ENCODE data around the gene KCNAB1. TPM values are rescaled to one million over a fixed set of nuclear protein-coding genes. Genes with fewer than 3 reads are reported as not detected.

The KCNAB1 gene
- total and polyA plus RNA-seq, 4 donors: 0.76 to 2.8 (median 1.0) TPM

DNA sequence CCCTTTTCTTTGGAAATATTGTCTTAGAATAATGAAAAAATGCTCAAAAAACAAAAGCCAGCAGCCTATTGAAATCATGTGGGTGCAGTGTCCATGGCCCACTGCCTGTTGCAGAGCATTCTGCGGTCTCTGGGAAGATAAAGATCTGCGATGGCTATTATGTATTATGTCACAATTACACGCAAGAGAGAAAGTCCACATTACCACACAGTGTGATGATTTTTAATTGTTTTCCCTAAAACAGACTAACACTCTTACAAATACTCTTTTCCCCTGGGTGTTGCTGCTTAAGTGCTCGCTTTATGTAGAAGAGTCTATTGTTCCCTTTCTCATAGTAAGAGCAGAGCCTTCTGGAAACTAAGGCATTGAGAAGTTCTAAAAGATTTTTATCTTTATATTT lies 402.3 kb downstream of the KCNAB1 start:
- H3K27ac ChIP-seq (ENCODE audit: low read depth in 1 of 2, low read length in 2 of 2): no peak overlapping the region

DNA sequence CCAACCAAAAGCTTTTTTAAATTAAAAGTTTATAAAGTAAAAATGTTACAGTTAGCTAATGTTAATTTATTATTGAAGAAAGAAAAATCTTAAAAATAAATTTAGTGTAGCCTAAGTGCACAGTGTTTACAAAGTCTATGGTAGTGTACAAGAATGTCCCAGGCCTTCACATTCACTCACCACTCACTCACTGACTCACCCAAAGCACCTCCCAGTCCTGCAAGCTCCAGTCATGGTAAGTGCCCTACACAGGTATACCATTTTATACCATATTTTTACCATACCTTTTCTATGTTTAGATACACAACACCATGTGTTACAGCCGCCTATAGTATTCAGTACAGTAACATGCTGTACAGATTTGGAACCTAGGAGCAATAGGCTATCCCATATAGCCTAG lies 405.4 kb downstream of the KCNAB1 start:
- Histone ChIP-seq H3K27me3 (ENCODE audit: control insufficient read depth in 4 of 4, insufficient read depth in 4 of 4, low read length in 3 of 4) (no peaks in the 10 kb centered on the region), H3K4me1 (ENCODE audit: control insufficient read depth in 4 of 4, insufficient read depth in 4 of 4, low read length in 3 of 4) (no peaks in the 10 kb centered on the region), H3K9me3 (ENCODE audit: control insufficient read depth in 4 of 4, low read length in 3 of 4) (no peaks in the 10 kb centered on the region), H3K27ac (ENCODE audit: low read depth in 1 of 2, low read length in 2 of 2) (no peak overlapping the region), H3K4me3 (ENCODE audit: low read depth in 1 of 3, low read length in 3 of 3) (no peak overlapping the region), H3K9ac (ENCODE audit: low read depth in 1 of 2, low read length in 2 of 2) (no peak overlapping the region), H3K36me3 (ENCODE audit: control insufficient read depth in 4 of 4, insufficient read depth in 3 of 4, low read depth in 1 of 4, low read length in 3 of 4) (no peaks in the 10 kb centered on the region)
- WGBS: 99% methylated on average over 1 of the region's 1 CpG
- TF ChIP-seq GABPA (IDR thresholded peaks at IDR 0.05 in 1 of 2, conservative IDR thresholded peaks at IDR 0.05 in 1 of 2) (no peak), YY1 (IDR thresholded peaks at IDR 0.05) (no peak), SP1 (IDR thresholded peaks at IDR 0.05) (no peak)
- TF ChIP-seq, protein P1, sequence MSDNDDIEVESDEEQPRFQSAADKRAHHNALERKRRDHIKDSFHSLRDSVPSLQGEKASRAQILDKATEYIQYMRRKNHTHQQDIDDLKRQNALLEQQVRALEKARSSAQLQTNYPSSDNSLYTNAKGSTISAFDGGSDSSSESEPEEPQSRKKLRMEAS (IDR thresholded peaks at IDR 0.05): no peak
- TF ChIP-seq, protein P2, sequence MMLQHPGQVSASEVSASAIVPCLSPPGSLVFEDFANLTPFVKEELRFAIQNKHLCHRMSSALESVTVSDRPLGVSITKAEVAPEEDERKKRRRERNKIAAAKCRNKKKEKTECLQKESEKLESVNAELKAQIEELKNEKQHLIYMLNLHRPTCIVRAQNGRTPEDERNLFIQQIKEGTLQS (IDR thresholded peaks at IDR 0.05): no peak
- TF ChIP-seq, protein P3, sequence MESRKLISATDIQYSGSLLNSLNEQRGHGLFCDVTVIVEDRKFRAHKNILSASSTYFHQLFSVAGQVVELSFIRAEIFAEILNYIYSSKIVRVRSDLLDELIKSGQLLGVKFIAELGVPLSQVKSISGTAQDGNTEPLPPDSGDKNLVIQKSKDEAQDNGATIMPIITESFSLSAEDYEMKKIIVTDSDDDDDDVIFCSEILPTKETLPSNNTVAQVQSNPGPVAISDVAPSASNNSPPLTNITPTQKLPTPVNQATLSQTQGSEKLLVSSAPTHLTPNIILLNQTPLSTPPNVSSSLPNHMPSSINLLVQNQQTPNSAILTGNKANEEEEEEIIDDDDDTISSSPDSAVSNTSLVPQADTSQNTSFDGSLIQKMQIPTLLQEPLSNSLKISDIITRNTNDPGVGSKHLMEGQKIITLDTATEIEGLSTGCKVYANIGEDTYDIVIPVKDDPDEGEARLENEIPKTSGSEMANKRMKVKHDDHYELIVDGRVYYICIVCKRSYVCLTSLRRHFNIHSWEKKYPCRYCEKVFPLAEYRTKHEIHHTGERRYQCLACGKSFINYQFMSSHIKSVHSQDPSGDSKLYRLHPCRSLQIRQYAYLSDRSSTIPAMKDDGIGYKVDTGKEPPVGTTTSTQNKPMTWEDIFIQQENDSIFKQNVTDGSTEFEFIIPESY (IDR thresholded peaks at IDR 0.05): no peak
- TF ChIP-seq, protein P4, sequence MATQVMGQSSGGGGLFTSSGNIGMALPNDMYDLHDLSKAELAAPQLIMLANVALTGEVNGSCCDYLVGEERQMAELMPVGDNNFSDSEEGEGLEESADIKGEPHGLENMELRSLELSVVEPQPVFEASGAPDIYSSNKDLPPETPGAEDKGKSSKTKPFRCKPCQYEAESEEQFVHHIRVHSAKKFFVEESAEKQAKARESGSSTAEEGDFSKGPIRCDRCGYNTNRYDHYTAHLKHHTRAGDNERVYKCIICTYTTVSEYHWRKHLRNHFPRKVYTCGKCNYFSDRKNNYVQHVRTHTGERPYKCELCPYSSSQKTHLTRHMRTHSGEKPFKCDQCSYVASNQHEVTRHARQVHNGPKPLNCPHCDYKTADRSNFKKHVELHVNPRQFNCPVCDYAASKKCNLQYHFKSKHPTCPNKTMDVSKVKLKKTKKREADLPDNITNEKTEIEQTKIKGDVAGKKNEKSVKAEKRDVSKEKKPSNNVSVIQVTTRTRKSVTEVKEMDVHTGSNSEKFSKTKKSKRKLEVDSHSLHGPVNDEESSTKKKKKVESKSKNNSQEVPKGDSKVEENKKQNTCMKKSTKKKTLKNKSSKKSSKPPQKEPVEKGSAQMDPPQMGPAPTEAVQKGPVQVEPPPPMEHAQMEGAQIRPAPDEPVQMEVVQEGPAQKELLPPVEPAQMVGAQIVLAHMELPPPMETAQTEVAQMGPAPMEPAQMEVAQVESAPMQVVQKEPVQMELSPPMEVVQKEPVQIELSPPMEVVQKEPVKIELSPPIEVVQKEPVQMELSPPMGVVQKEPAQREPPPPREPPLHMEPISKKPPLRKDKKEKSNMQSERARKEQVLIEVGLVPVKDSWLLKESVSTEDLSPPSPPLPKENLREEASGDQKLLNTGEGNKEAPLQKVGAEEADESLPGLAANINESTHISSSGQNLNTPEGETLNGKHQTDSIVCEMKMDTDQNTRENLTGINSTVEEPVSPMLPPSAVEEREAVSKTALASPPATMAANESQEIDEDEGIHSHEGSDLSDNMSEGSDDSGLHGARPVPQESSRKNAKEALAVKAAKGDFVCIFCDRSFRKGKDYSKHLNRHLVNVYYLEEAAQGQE (IDR thresholded peaks at IDR 0.05): no peak
- DNase-seq (ENCODE audit: low spot score): no peak

More for the DNA sequence above, 402.3 kb downstream of the KCNAB1 start:
- 91% methylated on average over 4 of the region's 4 CpGs for WGBS
- Histone ChIP-seq H3K4me1 (ENCODE audit: control insufficient read depth in 4 of 4, insufficient read depth in 4 of 4, low read length in 3 of 4) (no peaks in the 10 kb centered on the region), H3K4me3 (ENCODE audit: low read depth in 1 of 3, low read length in 3 of 3) (no peak overlapping the region), H3K9me3 (ENCODE audit: control insufficient read depth in 4 of 4, low read length in 3 of 4) (no peaks in the 10 kb centered on the region), H3K36me3 (ENCODE audit: control insufficient read depth in 4 of 4, insufficient read depth in 3 of 4, low read depth in 1 of 4, low read length in 3 of 4) (no peaks in the 10 kb centered on the region), H3K9ac (ENCODE audit: low read depth in 1 of 2, low read length in 2 of 2) (no peak overlapping the region), H3K27me3 (ENCODE audit: control insufficient read depth in 4 of 4, insufficient read depth in 4 of 4, low read length in 3 of 4) (no peaks in the 10 kb centered on the region)
- no peak for DNase-seq (ENCODE audit: low spot score)
- no peak for TF ChIP-seq JUND (IDR thresholded peaks at IDR 0.05)
- no peak for TF ChIP-seq YY1 (IDR thresholded peaks at IDR 0.05)
- TF ChIP-seq SP1 (IDR thresholded peaks at IDR 0.05): no peak
- TF ChIP-seq RXRA (IDR thresholded peaks at IDR 0.05): no peak
- TF ChIP-seq, protein P2 (IDR thresholded peaks at IDR 0.05): no peak
- no peak for TF ChIP-seq GABPA (IDR thresholded peaks at IDR 0.05 in 1 of 2, conservative IDR thresholded peaks at IDR 0.05 in 1 of 2)
- TF ChIP-seq EGR1 (IDR thresholded peaks at IDR 0.05; ENCODE audit: low read depth in 2 of 2): no peak

DNA sequence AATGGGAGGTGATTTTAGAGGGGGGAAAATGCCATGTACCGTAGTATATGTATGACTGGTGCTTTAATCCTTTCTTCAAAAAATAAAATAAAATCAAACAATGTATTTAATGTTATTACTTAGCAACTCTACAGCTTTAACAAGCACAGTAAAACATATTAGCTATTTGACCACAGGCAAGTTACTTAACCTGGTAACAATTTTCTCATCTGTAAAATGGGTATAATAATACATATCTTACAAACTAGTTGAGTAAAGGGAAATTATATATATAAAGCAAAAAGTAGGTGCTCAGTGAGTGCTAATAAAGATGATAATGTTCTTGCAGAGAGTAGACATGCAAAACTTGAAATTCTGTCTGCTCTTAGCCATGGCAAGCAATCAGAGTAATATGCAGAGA lies 406.7 kb downstream of the KCNAB1 start:
- Histone ChIP-seq H3K4me3 (ENCODE audit: low read depth in 1 of 3, low read length in 3 of 3) (no peak overlapping the region), H3K27me3 (ENCODE audit: control insufficient read depth in 4 of 4, insufficient read depth in 4 of 4, low read length in 3 of 4) (no peaks in the 10 kb centered on the region), H3K4me1 (ENCODE audit: control insufficient read depth in 4 of 4, insufficient read depth in 4 of 4, low read length in 3 of 4) (no peaks in the 10 kb centered on the region), H3K9ac (ENCODE audit: low read depth in 1 of 2, low read length in 2 of 2) (no peak overlapping the region), H3K27ac (ENCODE audit: low read depth in 1 of 2, low read length in 2 of 2) (no peak overlapping the region), H3K36me3 (ENCODE audit: control insufficient read depth in 4 of 4, insufficient read depth in 3 of 4, low read depth in 1 of 4, low read length in 3 of 4) (no peaks in the 10 kb centered on the region), H3K9me3 (ENCODE audit: control insufficient read depth in 4 of 4, low read length in 3 of 4) (no peaks in the 10 kb centered on the region)
- WGBS: 51% methylated on average over 1 of the region's 1 CpG
- DNase-seq (ENCODE audit: low spot score): no peak
- TF ChIP-seq JUND (IDR thresholded peaks at IDR 0.05) (no peak), YY1 (IDR thresholded peaks at IDR 0.05) (no peak), EGR1 (IDR thresholded peaks at IDR 0.05; ENCODE audit: low read depth in 2 of 2) (no peak), RAD21 (IDR thresholded peaks at IDR 0.05) (no peak), FOXA1 (IDR thresholded peaks at IDR 0.05) (no peak), GABPA (IDR thresholded peaks at IDR 0.05 in 1 of 2, conservative IDR thresholded peaks at IDR 0.05 in 1 of 2) (no peak), HNF4G (IDR thresholded peaks at IDR 0.05) (no peak)
- TF ChIP-seq, protein P3 (IDR thresholded peaks at IDR 0.05): no peak
- TF ChIP-seq, protein P1 (IDR thresholded peaks at IDR 0.05): no peak
- TF ChIP-seq, protein P5, sequence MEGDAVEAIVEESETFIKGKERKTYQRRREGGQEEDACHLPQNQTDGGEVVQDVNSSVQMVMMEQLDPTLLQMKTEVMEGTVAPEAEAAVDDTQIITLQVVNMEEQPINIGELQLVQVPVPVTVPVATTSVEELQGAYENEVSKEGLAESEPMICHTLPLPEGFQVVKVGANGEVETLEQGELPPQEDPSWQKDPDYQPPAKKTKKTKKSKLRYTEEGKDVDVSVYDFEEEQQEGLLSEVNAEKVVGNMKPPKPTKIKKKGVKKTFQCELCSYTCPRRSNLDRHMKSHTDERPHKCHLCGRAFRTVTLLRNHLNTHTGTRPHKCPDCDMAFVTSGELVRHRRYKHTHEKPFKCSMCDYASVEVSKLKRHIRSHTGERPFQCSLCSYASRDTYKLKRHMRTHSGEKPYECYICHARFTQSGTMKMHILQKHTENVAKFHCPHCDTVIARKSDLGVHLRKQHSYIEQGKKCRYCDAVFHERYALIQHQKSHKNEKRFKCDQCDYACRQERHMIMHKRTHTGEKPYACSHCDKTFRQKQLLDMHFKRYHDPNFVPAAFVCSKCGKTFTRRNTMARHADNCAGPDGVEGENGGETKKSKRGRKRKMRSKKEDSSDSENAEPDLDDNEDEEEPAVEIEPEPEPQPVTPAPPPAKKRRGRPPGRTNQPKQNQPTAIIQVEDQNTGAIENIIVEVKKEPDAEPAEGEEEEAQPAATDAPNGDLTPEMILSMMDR (IDR thresholded peaks at IDR 0.05; ENCODE audit: low read depth, low read length, missing input control): no peak

Measured in liver (tissue), 9 donors.